BE2C (cell line): ENCODE measurements around the gene OTOF.

Source experiments
- DNase-seq: peaks from one replicate; pipeline ENCODE4 v3.0.0-alpha.2; 2020
- H3K27me3 ChIP-seq: fragments of 250-450 bp; sonication (Bioruptor Pico); 2 replicates; pipeline ENCODE4 v1.5.1; 2020; ENCODE audit warnings: mild to moderate bottlenecking
- H3K36me3 ChIP-seq: fragments of 250-450 bp; sonication (Bioruptor Pico); 2 replicates; pipeline ENCODE4 v1.5.1; 2020; ENCODE audit warnings: mild to moderate bottlenecking
- H3K4me1 ChIP-seq: fragments of 250-450 bp; sonication (Bioruptor Pico); 2 replicates; pipeline ENCODE4 v1.5.1; 2020
- H3K4me3 ChIP-seq: 2 replicates; pipeline ENCODE4 v1.5.1; 2011; ENCODE audit warnings: low read depth, low read length
- H3K9me3 ChIP-seq: fragments of 250-450 bp; sonication (Bioruptor Pico); 2 replicates; pipeline ENCODE4 v1.5.1; 2020
- TF ChIP-seq, protein P1 (sequence below): IDR thresholded peaks from 2 replicates; pipeline ENCODE4 v1.5.1; 2012; ENCODE audit warnings: mild to moderate bottlenecking, low read depth, low read length

OTOF gene

DNA sequence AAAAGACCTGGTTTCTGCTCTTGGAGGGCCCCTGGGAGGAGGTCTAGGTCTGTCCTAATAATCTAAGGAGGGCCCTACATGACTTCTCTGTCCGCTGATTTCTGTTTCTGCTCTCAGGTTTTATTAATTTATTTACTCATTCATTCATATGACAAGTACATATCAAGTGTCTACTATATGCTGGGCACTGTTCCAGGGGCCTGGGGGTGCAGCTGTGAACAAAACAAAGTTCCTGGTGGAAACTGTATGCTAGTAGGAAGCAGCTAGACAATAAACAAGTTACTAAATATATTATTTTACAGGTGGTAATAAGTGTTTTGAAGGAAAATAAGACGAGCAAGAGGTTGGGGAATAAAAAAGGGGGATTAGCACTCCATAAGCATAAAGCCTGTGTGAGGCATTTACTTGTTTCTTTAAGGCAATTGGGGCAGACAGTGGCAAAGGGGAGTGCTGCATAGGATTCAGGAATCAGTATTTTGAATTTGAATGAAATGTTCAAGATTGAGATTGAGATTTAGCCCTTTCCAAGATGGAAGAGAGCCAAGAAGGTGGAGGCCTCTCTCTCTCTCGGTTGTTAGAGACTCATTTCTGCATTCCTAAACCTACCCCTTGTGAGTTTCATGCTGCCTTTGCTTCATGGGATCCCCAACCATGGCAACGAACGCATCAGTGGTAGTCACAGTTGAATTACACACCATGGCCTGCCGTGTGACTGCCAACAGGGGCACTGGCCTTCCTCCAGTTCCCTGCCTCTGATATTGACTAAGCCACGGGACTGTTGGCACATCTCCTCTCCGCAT lies 47.9 kb downstream of the OTOF start:
- no peak for DNase-seq
- H3K4me1 ChIP-seq, result no peaks in the 10 kb centered on the region
- TF ChIP-seq, protein P1, sequence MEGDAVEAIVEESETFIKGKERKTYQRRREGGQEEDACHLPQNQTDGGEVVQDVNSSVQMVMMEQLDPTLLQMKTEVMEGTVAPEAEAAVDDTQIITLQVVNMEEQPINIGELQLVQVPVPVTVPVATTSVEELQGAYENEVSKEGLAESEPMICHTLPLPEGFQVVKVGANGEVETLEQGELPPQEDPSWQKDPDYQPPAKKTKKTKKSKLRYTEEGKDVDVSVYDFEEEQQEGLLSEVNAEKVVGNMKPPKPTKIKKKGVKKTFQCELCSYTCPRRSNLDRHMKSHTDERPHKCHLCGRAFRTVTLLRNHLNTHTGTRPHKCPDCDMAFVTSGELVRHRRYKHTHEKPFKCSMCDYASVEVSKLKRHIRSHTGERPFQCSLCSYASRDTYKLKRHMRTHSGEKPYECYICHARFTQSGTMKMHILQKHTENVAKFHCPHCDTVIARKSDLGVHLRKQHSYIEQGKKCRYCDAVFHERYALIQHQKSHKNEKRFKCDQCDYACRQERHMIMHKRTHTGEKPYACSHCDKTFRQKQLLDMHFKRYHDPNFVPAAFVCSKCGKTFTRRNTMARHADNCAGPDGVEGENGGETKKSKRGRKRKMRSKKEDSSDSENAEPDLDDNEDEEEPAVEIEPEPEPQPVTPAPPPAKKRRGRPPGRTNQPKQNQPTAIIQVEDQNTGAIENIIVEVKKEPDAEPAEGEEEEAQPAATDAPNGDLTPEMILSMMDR, result no peak

DNA sequence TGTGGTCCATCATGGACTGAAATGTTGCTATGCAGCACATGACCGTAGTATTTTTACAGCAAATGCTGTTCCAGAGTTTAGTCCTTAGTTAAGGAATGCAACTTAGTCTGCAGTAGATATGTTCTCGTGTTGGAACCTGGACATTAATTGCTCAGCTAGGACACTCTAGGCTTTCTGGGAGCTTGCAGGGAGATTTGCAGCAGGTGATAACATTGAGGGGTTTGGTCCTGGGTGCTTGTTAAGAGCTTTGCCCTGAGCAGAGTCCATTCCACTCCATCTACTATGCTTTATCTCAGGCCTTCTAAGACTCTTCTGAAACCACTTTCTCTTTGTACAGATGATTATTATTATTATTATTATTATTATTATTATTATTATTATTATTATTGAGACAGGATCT lies 49.1 kb downstream of the OTOF start:
- TF ChIP-seq, protein P1, result no peak
- Histone ChIP-seq H3K9me3 (no peaks in the 10 kb centered on the region), H3K4me3 (no peak overlapping the region), H3K4me1 (no peaks in the 10 kb centered on the region), H3K36me3 (no peaks in the 10 kb centered on the region), H3K27me3 (no peaks in the 10 kb centered on the region)
- DNase-seq, result no peak

More for the DNA sequence above, 47.9 kb downstream of the OTOF start:
- no peaks in the 10 kb centered on the region for H3K9me3 ChIP-seq
- H3K27me3 ChIP-seq, result no peaks in the 10 kb centered on the region
- no peak overlapping the region for H3K4me3 ChIP-seq
- no peaks in the 10 kb centered on the region for H3K36me3 ChIP-seq

DNA sequence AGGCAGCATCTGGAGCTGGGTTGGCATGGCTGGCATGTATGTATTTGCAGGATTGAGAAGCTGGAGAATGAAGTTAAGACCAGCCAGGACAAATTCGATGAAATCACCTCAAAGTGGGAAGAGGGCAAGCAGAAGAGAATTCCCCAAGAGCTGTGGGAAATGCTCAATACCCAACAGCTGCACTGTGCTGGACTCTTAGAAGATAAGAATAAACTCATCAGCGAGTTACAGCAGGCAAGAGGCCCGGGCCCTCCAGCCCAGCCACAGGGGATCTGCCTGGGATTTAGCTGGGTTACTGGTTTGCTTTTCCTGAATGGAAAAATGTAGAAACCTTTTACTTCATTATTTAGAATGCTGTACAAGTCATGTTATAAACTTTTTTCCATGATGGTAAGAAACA lies 53.7 kb downstream of the OTOF start:
- Histone ChIP-seq H3K4me3 (no peak overlapping the region), H3K27me3 (no peaks in the 10 kb centered on the region), H3K9me3 (no peaks in the 10 kb centered on the region), H3K36me3 (no peaks in the 10 kb centered on the region), H3K4me1 (no peaks in the 10 kb centered on the region)
- TF ChIP-seq, protein P1, result no peak
- DNase-seq, result no peak

DNA sequence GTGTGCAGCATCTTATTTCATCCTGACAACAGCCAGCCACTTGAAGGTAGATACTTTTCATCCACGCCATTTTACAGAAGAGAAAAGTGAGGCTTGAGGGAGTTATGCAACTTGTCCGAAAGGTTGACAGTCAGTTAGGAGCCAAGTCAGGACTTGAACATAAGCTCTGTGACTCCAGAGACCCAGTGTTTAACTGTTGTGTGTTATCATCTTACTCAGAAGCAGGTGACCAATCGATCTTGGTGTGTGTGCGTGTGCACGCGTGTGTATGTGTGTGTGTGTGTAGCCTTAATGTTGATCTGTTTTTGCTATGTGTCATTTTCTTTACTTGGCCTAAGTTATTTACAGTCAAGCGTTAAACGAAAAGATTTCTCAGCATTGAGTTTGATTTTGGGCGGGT lies 54.2 kb downstream of the OTOF start:
- Histone ChIP-seq H3K9me3 (no peaks in the 10 kb centered on the region), H3K4me1 (no peaks in the 10 kb centered on the region), H3K4me3 (no peak overlapping the region), H3K36me3 (no peaks in the 10 kb centered on the region), H3K27me3 (no peaks in the 10 kb centered on the region)
- TF ChIP-seq, protein P1, result no peak
- DNase-seq, result no peak

DNA sequence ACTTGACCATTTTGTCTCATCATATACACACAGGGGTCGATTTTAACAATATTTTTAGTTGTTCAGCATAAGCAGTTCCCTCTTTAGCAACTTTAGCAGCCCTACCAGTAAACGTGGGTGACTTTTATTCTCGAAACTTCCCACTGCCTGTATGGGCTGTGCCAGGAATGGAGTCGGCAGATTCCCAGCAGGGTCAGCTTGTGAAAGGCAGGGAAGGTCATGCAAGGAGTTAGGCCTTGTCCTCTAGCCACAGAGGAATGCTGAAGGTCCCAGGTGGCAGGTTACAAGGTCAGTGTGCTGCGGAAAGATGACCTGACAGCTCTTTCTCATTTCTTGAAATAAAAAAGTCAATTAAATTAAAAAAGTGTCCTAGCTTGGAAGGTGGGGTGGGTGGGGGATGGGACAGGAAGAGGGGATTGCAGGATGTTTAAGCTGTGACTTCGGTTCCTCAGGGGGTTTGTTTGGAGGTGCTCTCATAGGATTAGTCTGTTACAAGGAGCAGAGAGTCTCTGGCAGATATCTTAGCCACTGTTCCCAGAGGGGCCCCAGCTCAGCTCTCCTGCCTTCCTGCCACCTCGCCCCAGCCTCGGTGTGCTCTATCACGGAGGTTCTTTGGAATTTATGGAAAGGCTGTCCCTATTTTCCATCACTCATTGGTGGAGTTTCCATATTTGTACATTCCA lies 54.8 kb downstream of the OTOF start:
- no peaks in the 10 kb centered on the region for H3K4me1 ChIP-seq
- H3K36me3 ChIP-seq, result no peaks in the 10 kb centered on the region
- no peaks in the 10 kb centered on the region for H3K9me3 ChIP-seq
- no peak for DNase-seq
- TF ChIP-seq, protein P1, result no peak
- no peak overlapping the region for H3K4me3 ChIP-seq
- no peaks in the 10 kb centered on the region for H3K27me3 ChIP-seq

DNA sequence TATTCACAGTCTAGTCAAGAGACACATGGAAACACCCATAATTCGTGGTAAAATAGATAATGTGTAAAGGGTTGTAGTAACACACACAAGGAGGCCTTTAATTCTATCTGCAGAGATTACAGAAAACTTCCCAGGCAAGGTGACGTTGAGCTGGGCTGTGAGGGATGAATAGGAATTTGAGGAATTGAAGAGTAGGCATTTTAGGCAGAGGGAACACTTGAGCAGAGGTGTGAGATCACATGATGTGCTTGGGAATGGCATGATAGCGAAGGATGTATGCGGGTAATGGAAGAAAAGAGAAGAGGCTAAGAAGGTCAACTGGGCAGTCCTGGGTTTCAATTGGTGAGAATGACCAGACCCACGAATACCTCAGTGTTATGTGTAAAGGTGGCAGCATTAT lies 56.0 kb downstream of the OTOF start:
- TF ChIP-seq, protein P1, result no peak
- Histone ChIP-seq H3K27me3 (no peaks in the 10 kb centered on the region), H3K36me3 (no peaks in the 10 kb centered on the region), H3K4me1 (no peaks in the 10 kb centered on the region), H3K9me3 (no peaks in the 10 kb centered on the region), H3K4me3 (no peak overlapping the region)
- DNase-seq, result no peak
